ENCODE data around the gene CLTC.

CLTC gene

DNA sequence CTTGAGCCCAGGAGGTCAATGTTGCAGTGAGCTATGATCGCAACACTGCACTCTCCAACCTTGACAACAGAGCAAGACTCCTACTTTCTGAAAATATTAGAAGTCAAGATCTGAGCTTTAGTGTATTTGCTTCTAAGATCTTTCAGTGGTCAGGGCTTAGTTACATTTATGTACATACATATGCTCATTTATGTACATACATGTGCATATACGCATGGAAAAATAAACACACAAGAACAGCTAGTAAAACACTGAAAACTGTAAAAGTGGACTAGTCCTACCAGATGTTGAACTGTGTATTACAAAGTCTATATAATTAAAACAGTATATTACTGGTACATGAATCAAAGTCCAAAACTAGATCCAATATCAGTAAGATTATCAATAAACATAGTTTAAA is 59.2 kb downstream of the CLTC start:
- no peak for DNase-seq

- no peak for DNase-seq
Measured at GRCh38 chr17:59680314-59680713, 60.6 kb downstream of the CLTC start.

GRCh38 chr17:59683283-59683682 is 63.6 kb downstream of the CLTC start:
- DNase-seq: no peak

GRCh38 chr17:59684967-59685366 is 65.3 kb downstream of the CLTC start:
- DNase-seq: no peak

GRCh38 chr17:59688008-59688407 is 68.3 kb downstream of the CLTC start:
- no peak for DNase-seq

DNA sequence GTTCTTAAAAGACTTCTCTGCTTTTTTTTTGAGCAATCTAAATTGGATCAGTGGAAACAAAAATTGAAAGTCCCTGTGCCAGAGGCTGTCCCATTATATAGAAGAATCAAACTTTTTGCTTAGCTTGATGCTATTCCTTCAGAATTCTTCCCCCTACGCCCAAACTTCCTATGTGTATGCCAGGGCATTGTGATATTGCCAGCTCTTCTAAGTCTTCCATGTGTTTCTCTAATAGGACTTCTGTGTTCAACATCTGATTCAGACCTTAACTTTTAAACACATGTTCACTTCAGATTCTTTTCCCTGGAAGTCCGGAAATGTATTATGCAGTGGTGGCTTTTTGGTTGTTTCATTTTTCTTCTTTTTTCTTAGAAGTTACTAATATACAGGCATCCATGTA is 68.8 kb downstream of the CLTC start:
- DNase-seq: no peak

GRCh38 chr17:59693582-59693981 is 73.9 kb downstream of the CLTC start:
- no peak for DNase-seq

- DNase-seq: no peak
Measured at GRCh38 chr17:59694344-59694743, 74.6 kb downstream of the CLTC start.

DNA sequence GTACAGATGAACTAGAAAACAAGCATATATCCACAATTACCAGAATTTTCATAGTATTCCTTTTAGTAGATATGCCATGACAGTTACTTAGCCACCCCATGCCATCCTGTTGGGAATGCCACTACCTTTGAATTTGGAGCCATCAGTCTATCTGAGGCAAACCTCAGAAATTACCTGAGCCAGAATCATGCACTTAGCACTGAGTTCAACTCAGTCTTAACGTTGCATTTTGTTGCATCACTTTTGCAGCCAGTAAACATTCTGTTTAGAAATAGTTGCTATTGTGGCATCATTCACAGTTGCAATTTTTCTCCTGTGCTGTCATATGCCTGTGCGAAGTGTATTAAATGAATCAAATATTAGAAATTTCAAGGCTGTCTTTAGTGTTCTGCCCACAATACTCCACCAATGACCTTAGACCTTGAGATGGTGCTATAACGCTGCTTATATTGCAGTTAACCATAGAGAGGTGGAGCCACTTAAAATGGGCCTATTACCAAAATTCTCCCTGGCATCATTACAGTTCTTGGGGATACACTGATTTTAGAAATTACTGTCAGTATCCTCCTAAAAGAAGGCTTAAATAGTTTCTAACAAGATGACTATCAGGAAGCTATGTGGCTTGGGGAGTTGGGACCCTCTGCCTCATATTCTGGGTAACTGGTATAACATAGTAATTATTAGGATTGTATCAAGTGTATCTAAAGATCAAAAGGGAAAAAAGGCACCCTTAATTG is 76.4 kb downstream of the CLTC start:
- no peak for DNase-seq

- DNase-seq: no peak
Measured at GRCh38 chr17:59696682-59697277, 77.1 kb downstream of the CLTC start.

DNA sequence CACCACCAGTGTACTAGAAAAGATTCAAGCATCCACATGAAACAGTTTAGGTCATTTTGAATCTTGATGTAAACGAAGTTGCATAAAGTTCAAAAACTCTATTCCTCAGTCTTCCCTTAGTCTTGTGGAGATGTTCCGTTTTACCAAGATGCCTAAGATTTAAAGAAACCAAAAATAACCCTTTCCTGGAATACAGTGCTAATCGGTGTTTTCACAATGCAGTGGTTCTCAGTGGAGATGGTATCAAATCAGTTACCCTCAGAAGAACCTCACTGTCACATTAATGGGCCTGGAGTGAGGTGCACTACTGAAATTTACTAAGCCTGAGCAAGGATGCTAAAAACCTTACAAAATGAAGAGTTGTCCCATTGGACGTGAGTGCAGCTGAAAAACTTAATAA is 78.4 kb downstream of the CLTC start:
- no peak for DNase-seq

DNA sequence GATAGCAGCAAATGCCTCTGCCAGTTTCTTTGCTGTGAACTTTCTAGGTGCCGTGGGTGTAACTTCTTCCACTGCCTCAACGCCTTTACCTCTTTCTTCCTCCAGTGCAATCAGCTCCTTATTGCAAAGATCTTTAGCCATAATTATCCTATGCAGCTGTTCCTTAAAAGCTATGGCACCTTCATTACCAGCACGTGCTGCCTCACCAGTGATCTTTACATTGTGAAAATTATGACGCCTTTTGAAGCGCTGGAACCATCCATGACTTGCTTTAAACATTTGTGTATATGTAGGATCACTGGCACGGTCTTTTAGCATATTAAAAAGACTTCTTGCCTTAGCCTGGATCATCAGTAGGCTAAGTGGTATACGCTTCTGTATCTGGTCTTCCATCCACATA is 79.5 kb downstream of the CLTC start:
- DNase-seq: no peak

- DNase-seq: no peak
Measured at GRCh38 chr17:59699786-59700185, 80.1 kb downstream of the CLTC start.

DNA sequence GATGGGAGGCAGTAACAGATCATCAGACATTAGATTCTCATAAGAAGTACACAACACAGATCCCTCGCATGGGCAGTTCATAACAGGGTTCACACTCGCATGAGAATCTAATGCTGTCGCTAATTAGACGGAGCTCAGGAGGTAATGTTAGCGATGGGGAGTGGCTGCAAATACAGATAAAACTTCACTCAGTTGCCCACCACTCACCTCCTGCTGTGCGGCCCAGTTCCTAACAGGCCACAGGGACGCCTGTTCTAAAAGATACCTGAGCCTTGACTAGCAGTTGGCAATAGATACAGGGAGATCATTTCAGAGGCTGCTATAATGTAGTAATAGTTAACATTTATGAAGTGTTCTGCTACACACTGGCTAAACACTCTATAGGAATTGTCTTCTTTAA is 82.6 kb downstream of the CLTC start:
- no peak for DNase-seq

GRCh38 chr17:59707149-59707970 is 87.7 kb downstream of the CLTC start, which contains the start of the genes PTRH2 and VMP1:
Gene PTRH2, minus strand, starts transcription at chr17:59707430. Its CDS starts 9,452 bp downstream, at chr17:59697978.
Gene VMP1, plus strand, starts transcription at chr17:59707654. Its CDS starts 23,793 bp downstream, at chr17:59731447.
- peak; percentile 74 to 99 (median 97) for DNase-seq

- DNase-seq: peak in 1 of 56 donors; percentile 34
Measured at GRCh38 chr17:59707971-59708430, 88.3 kb downstream of the CLTC start.

GRCh38 chr17:59711936-59712335 is 92.2 kb downstream of the CLTC start:
- no peak for DNase-seq

GRCh38 chr17:59712862-59713261 is 93.2 kb downstream of the CLTC start:
- DNase-seq: no peak

DNA sequence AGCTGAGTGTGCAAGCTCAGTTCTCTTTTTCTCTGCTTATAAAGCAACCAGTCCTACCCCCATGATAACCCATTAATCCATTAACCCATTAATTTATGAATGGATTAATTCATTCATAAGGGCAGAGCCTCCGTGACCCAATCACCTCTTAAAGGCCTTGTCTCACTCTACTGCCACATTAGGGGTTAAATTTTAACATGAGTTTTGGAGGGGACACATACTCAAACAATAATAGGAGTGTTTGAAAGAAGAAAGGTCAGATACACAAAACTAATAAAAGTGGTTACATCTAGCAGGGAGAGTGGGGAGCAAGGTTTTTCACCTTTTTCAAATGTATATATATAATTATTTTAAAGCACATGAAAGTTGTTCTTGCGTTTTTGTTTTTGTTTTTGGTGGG is 94.6 kb downstream of the CLTC start:
- DNase-seq: no peak

- no peak for DNase-seq
Measured at GRCh38 chr17:59716427-59716826, 96.7 kb downstream of the CLTC start.

DNA sequence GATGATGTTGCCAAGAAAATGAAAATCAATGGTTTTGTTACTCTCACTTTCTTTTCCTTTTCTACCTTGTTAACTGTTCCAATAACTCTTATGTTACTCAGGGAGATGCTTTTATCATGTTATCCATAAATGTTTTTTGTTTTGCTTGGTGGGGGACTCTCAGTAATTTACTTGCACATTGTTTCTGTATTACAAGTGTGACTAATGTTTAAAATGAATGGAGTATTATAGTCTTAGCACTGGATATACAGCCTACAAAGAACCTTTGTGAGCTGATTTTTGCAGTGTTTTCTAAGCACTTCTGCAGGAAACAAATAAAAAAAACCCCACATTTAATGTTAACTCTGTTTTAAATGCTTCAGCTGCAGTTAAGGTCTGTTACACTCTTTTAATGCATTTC is 99.8 kb downstream of the CLTC start:
- no peak for DNase-seq

- no peak for DNase-seq
Measured at GRCh38 chr17:59722623-59723022, 102.9 kb downstream of the CLTC start.

Measured in amygdala (tissue), 56 donors.